ENCODE measurements around the gene OLAH.

OLAH gene

DNA sequence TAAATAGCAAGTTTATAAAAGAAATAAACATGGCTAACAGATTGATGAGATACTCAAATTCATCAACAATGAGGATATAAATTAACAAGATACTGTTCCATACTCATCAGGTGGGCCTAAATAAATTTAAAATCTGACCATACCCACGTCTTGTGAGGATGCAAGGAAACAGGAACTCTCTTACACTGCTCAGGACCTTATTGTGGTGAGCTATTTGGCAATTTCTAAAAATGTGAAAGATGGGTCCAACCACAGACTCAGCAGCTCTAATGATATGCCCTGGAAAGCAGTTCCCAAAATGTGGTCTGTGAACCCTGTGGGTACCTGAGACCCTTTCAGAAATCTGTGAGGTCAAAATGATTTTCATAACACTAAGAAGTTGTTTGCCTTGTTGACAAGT is 74.9 kb downstream of the OLAH start:
- TF ChIP-seq MYC (IDR thresholded peaks at IDR 0.05; ENCODE audit: low read depth, low read length) = no peak
- no peak for TF ChIP-seq POLR2A (IDR thresholded peaks at IDR 0.05; ENCODE audit: extremely low read depth, insufficient read length)
- no peak for TF ChIP-seq CTCF (IDR thresholded peaks at IDR 0.05; ENCODE audit: low read depth, low read length)
- TF ChIP-seq, protein P1, sequence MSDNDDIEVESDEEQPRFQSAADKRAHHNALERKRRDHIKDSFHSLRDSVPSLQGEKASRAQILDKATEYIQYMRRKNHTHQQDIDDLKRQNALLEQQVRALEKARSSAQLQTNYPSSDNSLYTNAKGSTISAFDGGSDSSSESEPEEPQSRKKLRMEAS (IDR thresholded peaks at IDR 0.05; ENCODE audit: low read depth, low read length) = no peak
- peak; percentile 30 for DNase-seq (ENCODE audit: low read depth)
- H3K4me3 ChIP-seq (ENCODE audit: low read depth, low read length) = no peak overlapping the region

DNA sequence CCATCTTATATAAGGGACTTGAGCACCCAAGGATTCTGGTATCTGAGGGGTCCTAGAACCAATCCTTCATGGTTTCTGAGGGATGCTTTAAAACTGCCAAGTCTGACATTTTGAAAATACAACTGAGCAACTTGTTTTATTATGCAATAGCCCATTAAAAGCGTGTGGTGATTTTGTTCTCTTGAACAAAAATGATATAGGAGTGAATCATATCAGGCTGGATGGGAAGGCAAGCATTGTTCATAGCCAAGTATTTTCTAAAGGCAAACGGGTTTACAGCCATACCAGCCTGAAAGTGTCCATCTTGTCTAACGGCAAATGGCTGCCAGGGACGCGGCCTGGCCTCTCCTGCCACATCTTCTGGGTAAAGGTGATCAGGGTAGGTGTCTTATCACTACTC is 76.8 kb downstream of the OLAH start:
- DNase-seq (ENCODE audit: low read depth) = no peak
- H3K4me3 ChIP-seq (ENCODE audit: low read depth, low read length) = no peak overlapping the region
- TF ChIP-seq POLR2A (IDR thresholded peaks at IDR 0.05; ENCODE audit: extremely low read depth, insufficient read length) = no peak
- no peak for TF ChIP-seq MYC (IDR thresholded peaks at IDR 0.05; ENCODE audit: low read depth, low read length)
- no peak for TF ChIP-seq CTCF (IDR thresholded peaks at IDR 0.05; ENCODE audit: low read depth, low read length)
- TF ChIP-seq, protein P1 (IDR thresholded peaks at IDR 0.05; ENCODE audit: low read depth, low read length) = no peak

DNA sequence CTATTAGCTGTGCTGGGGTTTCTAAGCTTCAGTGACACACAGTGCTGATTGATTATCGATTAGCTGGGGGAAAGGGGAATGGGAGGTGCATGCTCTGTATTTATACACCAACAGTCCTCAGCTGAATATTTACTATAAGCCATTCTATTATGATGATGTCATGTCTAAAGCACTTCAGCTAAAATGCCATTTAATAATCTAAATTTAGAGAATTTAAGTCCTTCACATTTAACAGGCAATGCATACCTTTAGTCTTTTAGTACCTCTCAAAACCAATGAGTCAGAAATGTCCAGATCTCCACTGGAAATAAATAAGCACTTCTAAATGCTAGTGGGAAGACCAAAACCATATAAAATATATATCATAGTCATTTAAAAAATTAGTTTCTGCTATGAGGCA is 78.0 kb downstream of the OLAH start:
- DNase-seq (ENCODE audit: low read depth) = no peak
- H3K4me3 ChIP-seq (ENCODE audit: low read depth, low read length) = no peak overlapping the region
- TF ChIP-seq CTCF (IDR thresholded peaks at IDR 0.05; ENCODE audit: low read depth, low read length) = no peak
- TF ChIP-seq POLR2A (IDR thresholded peaks at IDR 0.05; ENCODE audit: extremely low read depth, insufficient read length) = no peak
- TF ChIP-seq, protein P1 (IDR thresholded peaks at IDR 0.05; ENCODE audit: low read depth, low read length) = no peak
- no peak for TF ChIP-seq MYC (IDR thresholded peaks at IDR 0.05; ENCODE audit: low read depth, low read length)

DNA sequence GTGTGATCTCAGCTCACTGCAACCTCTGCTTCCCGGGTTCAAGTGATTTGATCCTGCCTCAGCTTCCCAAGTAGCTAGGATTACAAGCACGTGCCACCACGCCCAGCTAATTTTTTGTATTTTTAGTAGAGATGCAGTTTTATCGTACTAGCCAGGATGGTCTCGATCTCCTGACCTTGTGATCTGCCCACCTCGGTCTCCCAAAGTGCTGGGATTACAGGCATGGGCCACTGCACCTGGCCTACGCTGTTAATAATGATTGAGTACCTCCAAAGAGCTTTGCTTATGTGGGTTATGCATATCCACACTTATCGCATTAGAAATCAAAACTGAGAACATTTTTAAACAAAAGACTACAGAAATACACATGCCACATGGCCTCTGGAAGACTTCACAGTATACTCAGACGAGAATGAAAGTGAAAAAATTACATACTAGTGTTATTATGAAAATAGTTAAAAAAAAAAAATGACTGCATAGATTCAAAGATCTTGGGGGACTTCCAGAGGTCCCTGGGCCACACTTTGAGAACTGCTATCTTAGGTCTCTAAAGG is 78.8 kb downstream of the OLAH start:
- no peak for DNase-seq (ENCODE audit: low read depth)
- TF ChIP-seq CTCF (IDR thresholded peaks at IDR 0.05; ENCODE audit: low read depth, low read length) (no peak), MYC (IDR thresholded peaks at IDR 0.05; ENCODE audit: low read depth, low read length) (no peak), POLR2A (IDR thresholded peaks at IDR 0.05; ENCODE audit: extremely low read depth, insufficient read length) (no peak)
- TF ChIP-seq, protein P1 (IDR thresholded peaks at IDR 0.05; ENCODE audit: low read depth, low read length) = no peak
- no peak overlapping the region for H3K4me3 ChIP-seq (ENCODE audit: low read depth, low read length)

All from NB4 (cell line).